ENCODE data around the gene HSD3B2. TPM values are rescaled to one million over a fixed set of nuclear protein-coding genes. Genes with fewer than 3 reads are reported as not detected.

HSD3B2 gene
- total RNA-seq, 2 donors from 2014 or later: not detected

GRCh38 chr1:119435052-119435451 is 20.1 kb downstream of the HSD3B2 start:
- TF ChIP-seq POLR2A (IDR thresholded peaks at IDR 0.05): no peak
- TF ChIP-seq CTCF (IDR thresholded peaks at IDR 0.05): no peak
- no peaks in the 10 kb centered on the region for H3K9me3 ChIP-seq
- no peak overlapping the region for H3K4me3 ChIP-seq
- intact Hi-C loops (cut with DNase I): no loop called here
- WGBS, 2 donors: 78 to 83% methylated on average over 3 of the region's 3 CpGs
- no peaks in the 10 kb centered on the region for H3K4me1 ChIP-seq
- DNase-seq (no peak), ATAC-seq (no peak)
- no peaks in the 10 kb centered on the region for H3K36me3 ChIP-seq (replicated peaks in 1 of 2; ENCODE audit: insufficient read depth in 1 of 2, low read depth in 2 of 2)
- H3K27me3 ChIP-seq: no peaks in the 10 kb centered on the region
- H3K27ac ChIP-seq: no peak overlapping the region

- no peaks in the 10 kb centered on the region for H3K9me3 ChIP-seq
- no peak overlapping the region for H3K27ac ChIP-seq
- H3K4me3 ChIP-seq: no peak overlapping the region
- H3K36me3 ChIP-seq (replicated peaks in 1 of 2; ENCODE audit: insufficient read depth in 1 of 2, low read depth in 2 of 2): no peaks in the 10 kb centered on the region
- intact Hi-C loops (cut with DNase I): no loop called here
- no peaks in the 10 kb centered on the region for H3K27me3 ChIP-seq
- DNase-seq: no peak
- ATAC-seq: no peak
- no peaks in the 10 kb centered on the region for H3K4me1 ChIP-seq
- 47 to 51% methylated on average over 2 of the region's 2 CpGs for WGBS, 2 donors
- no peak for TF ChIP-seq CTCF (IDR thresholded peaks at IDR 0.05)
- no peak for TF ChIP-seq POLR2A (IDR thresholded peaks at IDR 0.05)
Observed at GRCh38 chr1:119438761-119439160, 23.8 kb downstream of the HSD3B2 start.

- DNase-seq (no peak), ATAC-seq (no peak)
- intact Hi-C loops (cut with DNase I): no loop called here
- Histone ChIP-seq H3K4me1 (no peaks in the 10 kb centered on the region), H3K27me3 (no peaks in the 10 kb centered on the region), H3K9me3 (no peaks in the 10 kb centered on the region), H3K4me3 (no peak overlapping the region), H3K27ac (no peak overlapping the region), H3K36me3 (replicated peaks in 1 of 2; ENCODE audit: insufficient read depth in 1 of 2, low read depth in 2 of 2) (no peaks in the 10 kb centered on the region)
- no peak for TF ChIP-seq CTCF (IDR thresholded peaks at IDR 0.05)
- no peak for TF ChIP-seq POLR2A (IDR thresholded peaks at IDR 0.05)
- WGBS, 2 donors: 65 to 70% methylated on average over 8 of the region's 8 CpGs
Observed at GRCh38 chr1:119440721-119441307, 25.9 kb downstream of the HSD3B2 start.

- no peak overlapping the region for H3K4me3 ChIP-seq
- WGBS, 2 donors: 42 to 62% methylated on average over 6 of the region's 6 CpGs
- intact Hi-C loops (cut with DNase I): no loop called here
Observed at GRCh38 chr1:119442756-119443155, 27.8 kb downstream of the HSD3B2 start.

More at GRCh38 chr1:119442756-119443155, 27.8 kb downstream of the HSD3B2 start:
- Histone ChIP-seq H3K9me3 (no peaks in the 10 kb centered on the region), H3K27me3 (no peaks in the 10 kb centered on the region), H3K4me1 (no peaks in the 10 kb centered on the region), H3K27ac (no peak overlapping the region), H3K36me3 (replicated peaks in 1 of 2; ENCODE audit: insufficient read depth in 1 of 2, low read depth in 2 of 2) (no peaks in the 10 kb centered on the region)
- no peak for DNase-seq
- no peak for ATAC-seq
- TF ChIP-seq POLR2A (IDR thresholded peaks at IDR 0.05) (no peak), CTCF (IDR thresholded peaks at IDR 0.05) (no peak)
